Stimulated activated CD4-positive, alpha-beta T cell treated with anti-CD3 and anti-CD28 coated beads, Interleukin-15, amount 100 ng/mL, for 24 hours (primary cell): ENCODE data around the gene DSTN.

Experiments used
- DNase-seq: peaks from one replicate; pipeline ENCODE4 v3.0.0-alpha.2; 2020

Gene DSTN

DNA sequence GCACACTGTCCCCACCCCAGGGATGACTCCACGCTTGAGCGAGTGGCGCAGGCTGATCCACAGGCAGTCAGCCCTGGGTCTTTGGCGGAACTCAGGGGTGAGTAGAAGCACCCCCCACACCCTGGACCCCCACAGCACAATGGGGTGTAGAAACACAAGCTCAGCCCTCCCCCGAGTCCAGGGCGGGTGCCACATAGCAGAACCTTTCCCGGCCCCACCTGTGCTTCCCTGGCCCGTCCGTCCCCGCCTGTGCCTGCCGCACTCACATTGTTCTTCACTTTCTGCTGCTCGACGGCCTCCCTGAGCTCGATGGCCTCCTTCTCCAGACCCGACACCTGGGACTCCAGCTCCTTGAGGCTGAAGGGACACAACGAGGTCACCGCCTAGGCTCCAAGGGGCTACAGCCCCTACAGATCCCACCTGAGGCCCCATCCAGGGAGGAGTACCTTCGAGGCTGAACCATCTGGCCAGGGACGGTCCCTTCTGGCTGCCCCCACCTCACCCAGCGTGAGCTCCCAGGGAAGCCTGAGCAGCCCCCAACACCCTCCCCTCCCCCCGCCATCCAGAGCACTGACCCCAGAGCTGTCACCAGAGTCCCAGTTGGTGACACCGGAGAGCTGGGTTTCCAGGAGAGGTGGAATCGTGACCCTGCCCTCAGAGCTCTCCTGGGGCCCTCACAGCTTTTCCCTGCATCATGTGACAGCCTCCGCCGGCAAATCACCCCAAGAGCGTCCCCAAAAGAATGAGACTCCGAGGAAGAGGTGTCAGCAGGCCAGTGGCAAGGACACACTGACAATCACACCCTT, 55.6 kb downstream of the DSTN start:
- no peak for DNase-seq

GRCh38 chr20:17626217-17627007, 56.5 kb downstream of the DSTN start:
- DNase-seq: no peak

DNA sequence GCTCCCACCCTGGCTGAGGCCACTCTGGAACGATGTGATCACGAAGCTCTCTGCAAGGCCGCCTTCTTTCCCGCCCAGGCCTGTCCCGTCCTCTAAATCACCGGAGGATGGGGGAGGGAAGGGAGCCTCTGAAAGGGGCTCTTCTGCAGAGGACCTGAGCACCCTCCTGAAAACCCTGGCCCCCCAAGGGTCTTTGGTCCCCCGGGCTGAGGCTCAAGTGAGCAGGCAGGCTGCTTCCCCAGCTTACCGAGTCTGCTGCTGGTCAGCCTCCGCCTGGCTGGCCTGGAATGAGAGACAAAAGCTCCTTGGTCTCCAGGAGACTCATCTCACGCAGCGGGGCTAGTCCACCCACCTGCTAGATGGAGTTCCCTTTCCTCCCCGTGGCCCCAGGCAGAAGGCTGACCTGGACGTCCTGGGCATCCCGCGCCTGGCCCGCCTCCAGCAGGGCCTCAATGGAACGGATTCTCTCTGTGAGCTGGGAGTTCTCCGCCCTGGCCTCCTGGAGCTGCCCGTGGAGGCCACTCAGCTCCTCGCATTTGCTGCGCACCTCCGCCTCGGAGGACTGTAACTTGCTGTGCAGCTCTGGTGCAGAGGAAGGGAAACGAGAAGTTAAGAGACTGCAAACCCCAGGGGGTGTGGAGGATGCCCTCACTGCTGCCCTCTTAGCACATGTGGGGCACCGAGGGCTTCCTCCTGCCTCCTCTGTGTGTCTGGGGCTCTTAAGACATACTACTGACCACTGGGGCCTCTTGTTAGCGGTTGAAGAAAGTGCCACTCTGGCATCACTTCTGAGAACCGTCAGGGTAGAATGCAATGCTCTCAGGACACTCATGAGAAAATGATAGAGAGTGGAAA, 57.5 kb downstream of the DSTN start:
- no peak for DNase-seq

- no peak for DNase-seq
Measured at GRCh38 chr20:17628101-17628841, 58.4 kb downstream of the DSTN start.

DNA sequence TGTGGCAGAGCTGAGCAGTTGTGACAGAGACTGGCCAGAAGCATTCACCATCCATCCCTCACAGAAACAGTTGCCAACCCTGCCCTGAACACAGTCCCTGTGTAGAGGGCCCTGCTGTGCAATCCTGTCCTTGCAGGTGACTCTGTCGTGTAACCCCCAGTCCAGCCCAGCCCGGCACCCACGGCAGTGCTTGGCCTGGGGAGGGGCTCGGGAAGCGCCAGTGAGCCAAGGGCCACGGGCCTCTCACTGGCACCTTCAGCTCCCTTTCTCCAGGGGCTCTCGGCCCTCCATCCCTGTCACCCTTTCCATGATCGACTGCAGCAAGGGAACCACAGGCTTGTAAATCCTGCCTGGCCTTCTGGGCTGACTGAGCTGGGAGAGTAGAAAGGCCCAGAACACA, 59.1 kb downstream of the DSTN start:
- no peak for DNase-seq

GRCh38 chr20:17629678-17630089, 59.8 kb downstream of the DSTN start:
- DNase-seq: no peak

DNA sequence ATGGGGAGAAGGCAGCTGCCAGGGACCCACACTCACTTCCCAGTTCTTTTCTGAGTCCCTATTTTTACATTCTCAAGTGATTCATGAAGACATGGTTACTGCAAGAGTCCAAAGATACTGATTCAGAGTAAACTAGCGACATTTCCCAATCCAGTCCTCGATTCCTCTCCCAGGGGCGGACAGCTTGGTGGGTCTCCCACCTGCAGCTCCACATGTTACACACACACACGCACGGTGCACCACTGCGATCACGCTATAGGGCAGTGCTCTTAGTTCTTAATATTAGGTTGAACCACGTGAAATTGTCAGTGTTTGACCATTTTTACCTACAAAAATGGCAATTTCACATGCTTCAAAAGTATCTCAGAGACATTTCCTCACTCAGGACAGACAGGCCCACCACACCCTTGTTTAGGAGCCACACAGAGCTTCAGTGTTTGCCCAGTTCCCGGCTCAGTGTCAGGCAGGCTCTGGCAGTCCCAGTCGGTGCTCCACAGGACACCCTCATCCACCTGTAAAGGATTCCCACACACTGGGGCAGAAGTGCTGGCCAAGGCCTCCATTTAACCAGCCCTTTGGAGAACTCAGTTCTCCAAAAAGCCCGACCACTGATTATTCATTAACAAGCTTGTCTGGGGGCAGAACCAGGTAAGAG, 60.4 kb downstream of the DSTN start:
- DNase-seq: no peak

DNA sequence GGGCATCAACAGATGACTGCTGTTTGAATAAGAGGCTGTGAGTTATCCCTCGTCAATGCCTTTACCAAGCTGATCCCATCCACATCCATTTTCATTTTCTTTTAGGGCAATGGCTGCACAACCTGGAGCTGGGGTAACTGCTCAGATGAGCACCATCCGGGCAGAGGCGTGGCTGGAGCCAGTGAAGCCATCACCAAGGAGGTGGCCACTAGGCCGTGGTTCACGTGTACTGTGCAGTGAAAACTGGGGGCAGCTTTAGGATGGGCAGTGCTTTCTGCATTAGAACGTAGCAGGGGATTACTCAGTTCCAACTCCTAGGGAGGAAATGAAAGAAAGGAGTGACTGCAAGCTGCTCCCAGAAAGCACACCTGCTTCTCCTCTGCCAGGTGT, 60.9 kb downstream of the DSTN start:
- no peak for DNase-seq

GRCh38 chr20:17631576-17632319, 61.9 kb downstream of the DSTN start:
- DNase-seq: no peak

GRCh38 chr20:17633221-17633849, 63.5 kb downstream of the DSTN start:
- no peak for DNase-seq

DNA sequence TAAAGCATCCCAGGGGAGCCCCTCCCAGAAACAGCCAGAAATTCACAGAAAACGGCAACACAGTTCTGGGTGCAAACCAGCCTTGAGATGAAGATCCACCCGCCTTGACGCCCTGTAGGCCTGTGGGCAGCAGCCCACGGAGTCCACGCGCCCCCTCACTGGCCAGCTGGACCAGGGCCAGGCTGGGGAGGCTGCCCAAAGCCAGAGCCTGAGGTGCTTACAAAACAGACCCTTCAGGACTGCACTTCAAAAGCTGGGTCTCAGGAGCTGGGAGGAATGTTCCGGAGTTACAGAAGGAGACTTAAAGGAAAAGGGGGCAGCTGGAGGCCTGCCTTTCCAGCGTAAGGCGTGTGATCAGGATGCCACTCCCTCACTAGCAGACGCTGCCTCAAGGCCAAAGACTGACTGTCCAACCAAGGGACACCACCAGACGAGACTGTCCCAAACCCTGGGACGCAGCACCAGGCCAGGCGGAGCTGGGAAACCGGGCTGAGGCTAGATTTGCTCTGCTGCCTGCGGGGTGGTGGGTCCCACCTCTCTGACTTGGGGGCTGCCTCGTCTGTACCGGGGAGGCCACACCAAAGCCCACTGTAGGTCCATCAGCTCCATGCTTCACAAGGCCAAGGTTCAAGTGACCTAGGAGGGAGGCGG, 64.1 kb downstream of the DSTN start:
- DNase-seq: no peak

GRCh38 chr20:17634661-17635331, 64.9 kb downstream of the DSTN start:
- DNase-seq: no peak

GRCh38 chr20:17635332-17636244, 65.7 kb downstream of the DSTN start:
- no peak for DNase-seq

DNA sequence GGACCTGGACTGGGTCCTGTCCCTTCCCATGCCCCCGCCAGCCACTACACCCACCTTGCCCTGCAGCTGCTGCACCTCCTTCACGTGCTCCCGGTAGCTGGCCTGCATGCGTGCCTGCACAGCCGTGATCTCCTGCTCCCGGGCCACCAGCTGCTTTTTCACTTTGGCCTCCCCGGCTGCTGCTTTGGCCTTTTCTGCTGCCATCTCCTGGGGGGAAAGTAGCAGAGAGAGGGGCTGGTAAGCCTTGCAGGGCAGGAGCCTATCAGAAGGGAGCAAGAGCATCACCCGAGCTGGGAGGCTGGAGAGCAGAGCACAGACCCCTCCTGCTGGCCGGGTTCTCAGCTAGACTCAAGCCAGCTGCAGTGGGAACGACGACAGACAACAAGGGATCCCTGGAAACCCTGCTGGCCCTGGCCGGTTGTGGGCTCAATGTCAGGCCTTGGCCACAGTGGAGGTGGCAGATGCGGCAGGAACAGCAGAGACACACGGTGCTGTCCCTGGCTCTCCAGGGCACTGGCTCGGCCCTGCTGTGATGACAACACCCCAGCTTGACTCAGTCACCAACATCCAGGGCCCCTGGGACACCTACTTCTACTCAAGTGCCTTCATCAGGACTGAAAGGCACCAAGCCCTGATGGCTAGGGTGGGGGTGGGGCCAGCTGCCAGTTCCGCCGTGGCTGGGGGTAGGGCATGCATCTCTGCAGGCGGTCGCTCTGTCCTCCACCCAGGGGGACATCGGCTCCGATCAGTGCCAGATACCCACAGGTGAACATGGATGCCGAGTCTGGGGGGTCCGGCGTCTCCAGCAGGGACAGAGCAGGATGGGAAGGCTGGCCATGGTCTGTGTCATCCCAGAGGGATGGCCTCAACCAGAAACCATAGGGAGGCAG, 66.9 kb downstream of the DSTN start:
- no peak for DNase-seq

DNA sequence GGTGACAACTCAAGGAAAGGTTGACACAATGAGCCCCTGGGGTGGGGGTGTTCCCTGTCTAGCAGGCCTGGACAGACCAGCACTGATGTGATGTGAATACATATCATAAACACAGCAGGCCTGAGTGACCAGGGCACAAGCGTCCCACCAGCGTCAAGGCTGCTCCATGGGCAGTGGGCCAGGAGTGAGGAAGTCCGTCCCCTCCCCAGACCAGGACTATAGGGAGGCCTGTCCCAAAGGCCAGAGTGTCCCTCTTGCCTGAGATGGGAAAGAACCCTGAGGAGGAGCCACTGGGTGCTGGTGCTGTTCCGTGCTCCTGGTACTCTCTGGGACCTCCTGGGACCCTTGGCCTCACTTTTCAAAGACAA, 67.5 kb downstream of the DSTN start:
- DNase-seq: no peak

- DNase-seq: no peak
Measured at GRCh38 chr20:17637985-17638640, 68.2 kb downstream of the DSTN start.

DNA sequence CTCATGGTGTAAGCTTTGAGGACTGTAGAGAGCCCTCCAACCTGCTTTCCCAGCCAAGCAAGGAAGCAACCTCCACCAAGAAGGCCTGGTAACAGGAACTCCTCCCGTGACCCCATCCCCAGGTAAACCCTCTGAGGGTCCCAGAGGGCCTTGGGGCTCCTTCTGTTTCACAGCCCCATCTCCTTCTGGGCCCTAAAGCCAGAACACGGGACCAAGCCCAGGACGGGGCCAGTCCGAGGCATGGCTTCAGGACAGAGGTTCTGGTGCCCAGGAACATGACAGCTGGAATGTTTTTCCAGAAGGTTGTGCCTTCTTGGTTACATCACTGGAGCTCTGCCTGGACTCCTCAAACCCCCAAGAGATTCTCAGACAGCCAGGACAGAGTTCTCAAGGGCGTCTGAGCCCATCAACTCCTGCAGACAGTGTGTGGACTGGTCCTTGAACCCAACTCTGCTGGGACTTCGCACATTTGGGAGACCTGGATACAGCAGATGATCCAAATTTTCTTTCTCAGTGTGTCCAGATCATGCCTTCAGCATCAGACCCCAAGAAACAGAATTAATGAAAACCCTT, 69.0 kb downstream of the DSTN start:
- DNase-seq: no peak
